AG10803 (cell line): Measurements from ENCODE around the gene NOSTRIN.
A peak's percentile ranks its signal among the peaks of the same experiment; 100 is the strongest.

ENCODE experiments used
- DNase-seq: peaks from one replicate; pipeline ENCODE4 v3.0.0; 2010; ENCODE audit warnings: low read depth
- H3K4me3 ChIP-seq: 2 replicates; pipeline ENCODE4 v1.5.1; 2011; ENCODE audit warnings: mild to moderate bottlenecking, low read length, control low read depth
- TF ChIP-seq, protein P1 (sequence below): conservative IDR thresholded peaks from 2 replicates; pipeline ENCODE4 v1.5.1; 2011; ENCODE audit warnings: mild to moderate bottlenecking, low read length, control low read depth, inconsistent platforms

The NOSTRIN gene

GRCh38 chr2:168884975-168885374 lies 82.5 kb downstream of the NOSTRIN start:
- no peak overlapping the region for H3K4me3 ChIP-seq
- DNase-seq = no peak
- TF ChIP-seq, protein P1, sequence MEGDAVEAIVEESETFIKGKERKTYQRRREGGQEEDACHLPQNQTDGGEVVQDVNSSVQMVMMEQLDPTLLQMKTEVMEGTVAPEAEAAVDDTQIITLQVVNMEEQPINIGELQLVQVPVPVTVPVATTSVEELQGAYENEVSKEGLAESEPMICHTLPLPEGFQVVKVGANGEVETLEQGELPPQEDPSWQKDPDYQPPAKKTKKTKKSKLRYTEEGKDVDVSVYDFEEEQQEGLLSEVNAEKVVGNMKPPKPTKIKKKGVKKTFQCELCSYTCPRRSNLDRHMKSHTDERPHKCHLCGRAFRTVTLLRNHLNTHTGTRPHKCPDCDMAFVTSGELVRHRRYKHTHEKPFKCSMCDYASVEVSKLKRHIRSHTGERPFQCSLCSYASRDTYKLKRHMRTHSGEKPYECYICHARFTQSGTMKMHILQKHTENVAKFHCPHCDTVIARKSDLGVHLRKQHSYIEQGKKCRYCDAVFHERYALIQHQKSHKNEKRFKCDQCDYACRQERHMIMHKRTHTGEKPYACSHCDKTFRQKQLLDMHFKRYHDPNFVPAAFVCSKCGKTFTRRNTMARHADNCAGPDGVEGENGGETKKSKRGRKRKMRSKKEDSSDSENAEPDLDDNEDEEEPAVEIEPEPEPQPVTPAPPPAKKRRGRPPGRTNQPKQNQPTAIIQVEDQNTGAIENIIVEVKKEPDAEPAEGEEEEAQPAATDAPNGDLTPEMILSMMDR = no peak

GRCh38 chr2:168889635-168890005 lies 87.2 kb downstream of the NOSTRIN start:
- no peak for DNase-seq
- TF ChIP-seq, protein P1 = no peak
- peak overlapping the region; percentile 86 for H3K4me3 ChIP-seq

- TF ChIP-seq, protein P1 = no peak
- DNase-seq = peak; percentile 82
- peak within 1 kb of the TSS; percentile 86 for H3K4me3 ChIP-seq
These were observed 87.8 kb downstream of the NOSTRIN start, which contains the start of gene SPC25 for GRCh38 chr2:168890006-168890782. TSS of gene SPC25 (minus strand) at chr2:168890430. CDS start at chr2:168889519, 911 bp downstream.

GRCh38 chr2:168892327-168892726 lies 89.9 kb downstream of the NOSTRIN start:
- TF ChIP-seq, protein P1 = no peak
- no peak for DNase-seq
- H3K4me3 ChIP-seq = no peak overlapping the region

- TF ChIP-seq, protein P1 = no peak
- DNase-seq = no peak
- no peak overlapping the region for H3K4me3 ChIP-seq
These were observed 91.7 kb downstream of the NOSTRIN start for GRCh38 chr2:168894101-168894500.

GRCh38 chr2:168894720-168895119 lies 92.3 kb downstream of the NOSTRIN start:
- DNase-seq = no peak
- TF ChIP-seq, protein P1 = no peak
- H3K4me3 ChIP-seq = no peak overlapping the region

GRCh38 chr2:168895771-168896170 lies 93.3 kb downstream of the NOSTRIN start:
- no peak for DNase-seq
- no peak overlapping the region for H3K4me3 ChIP-seq

More at GRCh38 chr2:168895771-168896170, 93.3 kb downstream of the NOSTRIN start:
- TF ChIP-seq, protein P1 = no peak
